ENCODE measurements around the gene PAGE1.

The PAGE1 gene

GRCh38 chrX:49712577-49712976, 16.8 kb upstream of the PAGE1 start:
- H3K4me3 ChIP-seq (ENCODE audit: low read depth, low read length): no peak overlapping the region
- no peak for TF ChIP-seq CTCF (conservative IDR thresholded peaks at IDR 0.05; ENCODE audit: low read depth, low read length)
- DNase-seq (ENCODE audit: low read depth): no peak

GRCh38 chrX:49710744-49711319, 15.0 kb upstream of the PAGE1 start:
- H3K4me3 ChIP-seq (ENCODE audit: low read depth, low read length): no peak overlapping the region
- no peak for TF ChIP-seq CTCF (conservative IDR thresholded peaks at IDR 0.05; ENCODE audit: low read depth, low read length)
- DNase-seq (ENCODE audit: low read depth): no peak

- DNase-seq (ENCODE audit: low read depth): no peak
Observed at GRCh38 chrX:49704691-49705404, 9.1 kb upstream of the PAGE1 start.

GRCh38 chrX:49701933-49702332, 6.1 kb upstream of the PAGE1 start:
- TF ChIP-seq CTCF (conservative IDR thresholded peaks at IDR 0.05; ENCODE audit: low read depth, low read length): no peak
- no peak for DNase-seq (ENCODE audit: low read depth)
- H3K4me3 ChIP-seq (ENCODE audit: low read depth, low read length): no peak overlapping the region

More at GRCh38 chrX:49704691-49705404, 9.1 kb upstream of the PAGE1 start:
- TF ChIP-seq CTCF (conservative IDR thresholded peaks at IDR 0.05; ENCODE audit: low read depth, low read length): no peak
- no peak overlapping the region for H3K4me3 ChIP-seq (ENCODE audit: low read depth, low read length)

- no peak for TF ChIP-seq CTCF (conservative IDR thresholded peaks at IDR 0.05; ENCODE audit: low read depth, low read length)
- H3K4me3 ChIP-seq (ENCODE audit: low read depth, low read length): no peak overlapping the region
- no peak for DNase-seq (ENCODE audit: low read depth)
Observed at GRCh38 chrX:49701323-49701722, 5.5 kb upstream of the PAGE1 start.

GRCh38 chrX:49675075-49675719, 20.6 kb downstream of the PAGE1 start:
- no peak for DNase-seq (ENCODE audit: low read depth)
- no peak for TF ChIP-seq CTCF (conservative IDR thresholded peaks at IDR 0.05; ENCODE audit: low read depth, low read length)
- H3K4me3 ChIP-seq (ENCODE audit: low read depth, low read length): no peak overlapping the region
